Putamen (tissue), 1 donor: ENCODE measurements around the gene C1QTNF5.
"Not testable (repeated sequence)": the region's sequence is repeated elsewhere in the genome, so short reads cannot be mapped to it uniquely, and the experiment has no call there.

Experiments used
- DNase-seq: peaks from one replicate; pipeline ENCODE4 v3.0.0-alpha.2; 2016; ENCODE audit warnings: low spot score

The C1QTNF5 gene

GRCh38 chr11:119340335-119341221 is at the start of gene C1QTNF5:
Gene C1QTNF5 (minus strand): TSS chr11:119340883. CDS start chr11:119340397, 486 bp downstream.
- DNase-seq: peak; percentile 84

GRCh38 chr11:119389611-119390254 is 49.0 kb upstream of the C1QTNF5 start:
- DNase-seq: no peak

- DNase-seq: no peak
These were observed 47.4 kb upstream of the C1QTNF5 start for GRCh38 chr11:119388103-119388502.

- no peak for DNase-seq
These were observed 43.6 kb upstream of the C1QTNF5 start for GRCh38 chr11:119384332-119384731.

GRCh38 chr11:119382513-119382912 is 41.8 kb upstream of the C1QTNF5 start:
- DNase-seq: not testable (repeated sequence)

GRCh38 chr11:119382101-119382500 is 41.4 kb upstream of the C1QTNF5 start:
- DNase-seq: no peak

GRCh38 chr11:119381181-119381988 is 40.7 kb upstream of the C1QTNF5 start, which contains the start of gene USP2:
Gene USP2 (minus strand): TSS chr11:119381690. CDS start chr11:119373480, 8,210 bp downstream.
- DNase-seq: peak; percentile 97

GRCh38 chr11:119380827-119381180 is 40.1 kb upstream of the C1QTNF5 start:
- DNase-seq: no peak

- no peak for DNase-seq
These were observed 39.6 kb upstream of the C1QTNF5 start for GRCh38 chr11:119380160-119380826.

- no peak for DNase-seq
These were observed 38.3 kb upstream of the C1QTNF5 start for GRCh38 chr11:119378851-119379465.

- DNase-seq: no peak
These were observed 37.4 kb upstream of the C1QTNF5 start for GRCh38 chr11:119377961-119378667.

- DNase-seq: no peak
These were observed 36.6 kb upstream of the C1QTNF5 start for GRCh38 chr11:119377112-119377901.

- peak; percentile 96 for DNase-seq
These were observed 35.6 kb upstream of the C1QTNF5 start for GRCh38 chr11:119376197-119376847.

GRCh38 chr11:119375337-119376196 is 34.9 kb upstream of the C1QTNF5 start:
- peak; percentile 92 for DNase-seq

- peak; percentile 85 for DNase-seq
These were observed 34.1 kb upstream of the C1QTNF5 start for GRCh38 chr11:119374632-119375336.

- DNase-seq: peak; percentile 89
These were observed 33.4 kb upstream of the C1QTNF5 start for GRCh38 chr11:119373921-119374631.
